ENCODE data around the gene CCL22. TPM values are rescaled to one million over a fixed set of nuclear protein-coding genes. Genes with fewer than 3 reads are reported as not detected.
"Not testable (repeated sequence)": the region's sequence is repeated elsewhere in the genome, so short reads cannot be mapped to it uniquely, and the experiment has no call there.

The CCL22 gene
- total RNA-seq, 1 experiment from 2014 or later = 0.66 TPM

DNA sequence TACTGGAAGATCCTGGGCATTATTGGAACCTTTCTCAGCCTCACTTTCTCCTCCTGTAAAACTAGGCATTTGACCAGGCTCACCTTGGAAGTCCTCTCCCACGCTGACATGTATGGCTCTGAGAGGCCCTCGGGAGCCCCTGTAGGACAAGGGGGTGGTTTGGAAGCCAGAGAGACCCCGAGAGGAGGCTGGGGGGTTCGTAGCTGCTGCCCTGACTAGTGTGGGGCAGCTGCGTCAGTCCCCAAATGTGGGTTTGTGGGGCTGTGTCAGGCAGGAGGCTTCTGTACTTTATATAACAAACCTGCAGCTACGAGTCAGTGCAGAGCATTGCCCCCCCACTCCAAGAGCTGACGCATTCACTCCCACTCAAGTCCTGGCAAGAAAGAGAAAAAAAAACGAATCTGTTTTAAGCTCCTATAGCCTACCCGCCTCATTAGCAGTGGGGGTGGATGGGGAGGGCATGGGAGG, 15.5 kb downstream of the CCL22 start:
- no peak overlapping the region for H2AFZ ChIP-seq (ENCODE audit: low read depth, low read length, poor library complexity, severe bottlenecking)
- no peak overlapping the region for H3K9ac ChIP-seq (ENCODE audit: low read length)
- no peak for ATAC-seq
- TF ChIP-seq FOSL1 (IDR thresholded peaks at IDR 0.05; ENCODE audit: low read depth) = no peak
- TF ChIP-seq SP1 (IDR thresholded peaks at IDR 0.05; ENCODE audit: low read depth) = no peak
- TF ChIP-seq POLR2AphosphoS5 (IDR thresholded peaks at IDR 0.05; ENCODE audit: low read depth, low read length) = no peak
- no peak for TF ChIP-seq SIN3A (IDR thresholded peaks at IDR 0.05; ENCODE audit: low read depth)
- TF ChIP-seq ZFX (IDR thresholded peaks at IDR 0.05) = no peak
- TF ChIP-seq, protein P1, sequence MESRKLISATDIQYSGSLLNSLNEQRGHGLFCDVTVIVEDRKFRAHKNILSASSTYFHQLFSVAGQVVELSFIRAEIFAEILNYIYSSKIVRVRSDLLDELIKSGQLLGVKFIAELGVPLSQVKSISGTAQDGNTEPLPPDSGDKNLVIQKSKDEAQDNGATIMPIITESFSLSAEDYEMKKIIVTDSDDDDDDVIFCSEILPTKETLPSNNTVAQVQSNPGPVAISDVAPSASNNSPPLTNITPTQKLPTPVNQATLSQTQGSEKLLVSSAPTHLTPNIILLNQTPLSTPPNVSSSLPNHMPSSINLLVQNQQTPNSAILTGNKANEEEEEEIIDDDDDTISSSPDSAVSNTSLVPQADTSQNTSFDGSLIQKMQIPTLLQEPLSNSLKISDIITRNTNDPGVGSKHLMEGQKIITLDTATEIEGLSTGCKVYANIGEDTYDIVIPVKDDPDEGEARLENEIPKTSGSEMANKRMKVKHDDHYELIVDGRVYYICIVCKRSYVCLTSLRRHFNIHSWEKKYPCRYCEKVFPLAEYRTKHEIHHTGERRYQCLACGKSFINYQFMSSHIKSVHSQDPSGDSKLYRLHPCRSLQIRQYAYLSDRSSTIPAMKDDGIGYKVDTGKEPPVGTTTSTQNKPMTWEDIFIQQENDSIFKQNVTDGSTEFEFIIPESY (IDR thresholded peaks at IDR 0.05; ENCODE audit: extremely low read depth, insufficient replicate concordance, low read length) = no peak
- TF ChIP-seq EZH2phosphoT487 (IDR thresholded peaks at IDR 0.05; ENCODE audit: borderline replicate concordance) = no peak
- TF ChIP-seq, protein P2, sequence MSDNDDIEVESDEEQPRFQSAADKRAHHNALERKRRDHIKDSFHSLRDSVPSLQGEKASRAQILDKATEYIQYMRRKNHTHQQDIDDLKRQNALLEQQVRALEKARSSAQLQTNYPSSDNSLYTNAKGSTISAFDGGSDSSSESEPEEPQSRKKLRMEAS (IDR thresholded peaks at IDR 0.05) = no peak
- TF ChIP-seq RAD21 (IDR thresholded peaks at IDR 0.05; ENCODE audit: low read depth) = no peak
- no peaks in the 10 kb centered on the region for H3K9me3 ChIP-seq (ENCODE audit: control insufficient read depth in 1 of 2, insufficient read depth in 1 of 2, low read depth in 1 of 2, low read length in 2 of 2)
- no peaks in the 10 kb centered on the region for H3K79me2 ChIP-seq (ENCODE audit: insufficient read depth, low read length)
- no peaks in the 10 kb centered on the region for H4K20me1 ChIP-seq (ENCODE audit: insufficient read depth)
- DNase-seq (ENCODE audit: low read depth, low spot score) = no peak
- intact Hi-C loops (cut with micrococcal nuclease) = no loop called here
- H3K4me3 ChIP-seq (replicated peaks in 1 of 2; ENCODE audit: low read depth in 1 of 2, low read length in 2 of 2) = no peak overlapping the region
- no peak overlapping the region for H3K27ac ChIP-seq (ENCODE audit: low read depth, low read length)
- ChIA-PET POLR2A (no interaction called here), RAD21 (ENCODE audit: low non-redundant PET in 1 of 2, low total read pairs in 2 of 2, uncharacterized antibody in 2 of 2, unreplicated experiment in 2 of 2) (no interaction called here), CTCF (no interaction called here)
- H3K4me2 ChIP-seq (ENCODE audit: low read length) = no peak overlapping the region
- no peaks in the 10 kb centered on the region for H3K9me2 ChIP-seq (ENCODE audit: insufficient read depth)
- no TSS peak for BruUV-seq (replicated peaks)
- peaks cover 2 to 18% of the 10 kb centered on the region in 2 experiments; a peak in 3 of 4 replicates for H3K4me1 ChIP-seq (ENCODE audit: control insufficient read depth in 1 of 2, insufficient read depth in 2 of 2, low read length in 2 of 2)
- no peaks in the 10 kb centered on the region for H3K27me3 ChIP-seq (ENCODE audit: insufficient read depth, low read length)
- no peaks in the 10 kb centered on the region for H3K36me3 ChIP-seq (ENCODE audit: control insufficient read depth in 1 of 2, insufficient read depth in 2 of 2, low read length in 2 of 2)

DNA sequence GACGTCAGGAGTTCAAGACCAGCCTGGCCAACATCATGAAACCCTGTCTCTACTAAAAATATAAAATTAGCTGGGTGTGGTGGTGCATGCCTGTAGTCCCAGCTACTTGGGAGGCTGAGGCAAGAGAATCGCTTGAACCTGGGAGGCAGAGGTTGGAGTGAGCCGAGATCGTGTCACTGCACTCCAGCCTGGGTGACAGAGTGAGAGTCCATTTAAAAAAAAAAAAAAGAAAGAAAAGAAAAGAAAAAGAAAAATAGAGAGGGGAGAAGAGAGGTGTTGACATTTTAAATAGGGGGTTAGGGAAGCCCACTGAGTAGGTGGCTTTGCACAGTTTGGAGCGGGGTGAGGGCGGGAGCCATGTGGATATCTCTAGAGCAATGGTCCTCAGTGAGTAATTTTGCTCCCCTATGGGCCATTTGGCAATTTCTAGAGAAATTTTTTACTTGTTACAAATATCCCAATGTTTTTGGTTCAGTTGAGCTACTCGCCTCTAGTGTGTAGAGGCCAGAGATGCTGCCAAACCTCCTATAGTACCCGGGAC, 16.4 kb downstream of the CCL22 start:
- H3K4me2 ChIP-seq (ENCODE audit: low read length); H2AFZ ChIP-seq (ENCODE audit: low read depth, low read length, poor library complexity, severe bottlenecking); DNase-seq (ENCODE audit: low read depth, low spot score); CTCF ChIA-PET; H3K4me3 ChIP-seq (replicated peaks in 1 of 2; ENCODE audit: low read depth in 1 of 2, low read length in 2 of 2); H3K36me3 ChIP-seq (ENCODE audit: control insufficient read depth in 1 of 2, insufficient read depth in 2 of 2, low read length in 2 of 2); H3K79me2 ChIP-seq (ENCODE audit: insufficient read depth, low read length); H3K27me3 ChIP-seq (ENCODE audit: insufficient read depth, low read length); H3K9me2 ChIP-seq (ENCODE audit: insufficient read depth); intact Hi-C loops (cut with micrococcal nuclease); H4K20me1 ChIP-seq (ENCODE audit: insufficient read depth); ATAC-seq; H3K9ac ChIP-seq (ENCODE audit: low read length); POLR2A ChIA-PET; RAD21 ChIA-PET (ENCODE audit: low non-redundant PET in 1 of 2, low total read pairs in 2 of 2, uncharacterized antibody in 2 of 2, unreplicated experiment in 2 of 2); H3K9me3 ChIP-seq (ENCODE audit: control insufficient read depth in 1 of 2, insufficient read depth in 1 of 2, low read depth in 1 of 2, low read length in 2 of 2); BruUV-seq (replicated peaks); H3K27ac ChIP-seq (ENCODE audit: low read depth, low read length): not testable (repeated sequence)
- peaks cover 2 to 18% of the 10 kb centered on the region in 2 experiments; a peak in 3 of 4 replicates for H3K4me1 ChIP-seq (ENCODE audit: control insufficient read depth in 1 of 2, insufficient read depth in 2 of 2, low read length in 2 of 2)
